ENCODE results near the gene REV1.
A peak's percentile ranks its signal among the peaks of the same experiment; 100 is the strongest.
"Not testable (repeated sequence)": the region's sequence is repeated elsewhere in the genome, so short reads cannot be mapped to it uniquely, and the experiment has no call there.

REV1 gene

DNA sequence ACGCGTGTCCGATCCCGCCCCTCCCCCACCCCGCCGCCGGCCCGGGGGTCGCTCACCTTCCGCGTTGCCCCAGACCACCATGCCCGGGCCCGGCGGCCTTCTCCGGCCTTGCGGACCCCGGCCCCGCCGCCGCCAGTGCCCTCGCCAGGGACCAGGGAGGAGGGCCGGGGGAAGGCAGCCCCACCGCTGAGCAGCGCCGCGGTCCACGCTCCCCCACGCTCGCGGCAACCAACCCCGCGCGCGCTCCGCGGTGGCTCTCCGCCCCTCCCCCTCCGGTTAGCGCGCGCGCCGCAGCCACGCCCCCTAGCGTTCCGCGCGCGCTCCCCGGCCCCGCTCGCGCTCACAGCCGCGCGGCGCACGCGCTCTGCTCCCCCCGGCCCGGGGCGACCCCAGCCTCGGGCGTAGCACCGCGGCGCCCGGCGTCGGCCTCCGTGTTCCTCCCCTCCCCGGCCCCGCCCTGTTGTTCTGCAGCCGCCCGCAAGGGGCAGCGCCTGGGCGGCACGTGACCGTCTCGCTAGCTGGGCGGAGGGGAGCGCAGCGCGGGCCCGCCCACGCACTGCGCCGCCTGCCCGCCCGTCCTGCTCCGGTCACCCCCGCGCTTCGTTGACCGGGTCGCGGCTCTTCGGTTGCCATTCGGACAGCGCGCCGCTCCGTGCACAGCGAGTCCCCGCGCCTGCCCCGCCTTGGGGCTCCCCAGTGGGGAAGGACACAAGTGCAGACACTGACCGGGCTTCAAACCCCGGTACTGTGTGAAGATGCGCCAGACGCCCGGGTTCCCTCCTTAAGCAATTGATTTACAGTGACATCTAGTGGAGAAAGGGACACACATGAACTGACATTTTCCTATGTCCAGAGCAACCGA lies at the start of gene REV1:
REV1 (minus strand) TSS at position 257 of the 862 bp plus-strand sequence. CDS start 25,042 bp downstream, outside the sequence.
- peak; percentile 90 for DNase-seq

DNA sequence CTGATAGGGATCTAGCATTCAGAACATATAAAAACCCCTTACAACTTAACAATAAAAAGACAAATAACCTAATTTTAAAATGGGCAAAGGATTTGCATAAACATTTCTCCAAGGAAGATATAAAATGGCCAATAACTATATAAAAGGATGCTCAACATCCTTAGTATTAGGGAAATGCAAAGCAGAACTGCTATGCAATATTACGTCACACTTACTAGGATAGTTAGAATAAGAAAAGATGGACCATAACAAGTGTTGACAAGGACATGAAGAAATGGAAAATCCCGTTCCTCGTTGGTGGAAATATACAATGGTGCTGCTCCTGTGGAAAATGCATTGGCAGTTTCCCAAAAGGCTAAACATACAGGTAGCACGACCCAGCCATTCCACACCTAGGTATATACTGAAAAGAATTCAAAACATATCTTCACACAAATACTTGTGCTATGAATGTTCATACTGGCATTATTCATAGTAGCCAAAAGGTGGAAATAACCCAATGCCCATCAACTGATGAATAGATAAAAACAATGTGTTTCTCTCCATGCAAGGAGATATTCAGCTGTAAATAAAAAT lies 48.2 kb upstream of the REV1 start:
- DNase-seq, result no peak

DNA sequence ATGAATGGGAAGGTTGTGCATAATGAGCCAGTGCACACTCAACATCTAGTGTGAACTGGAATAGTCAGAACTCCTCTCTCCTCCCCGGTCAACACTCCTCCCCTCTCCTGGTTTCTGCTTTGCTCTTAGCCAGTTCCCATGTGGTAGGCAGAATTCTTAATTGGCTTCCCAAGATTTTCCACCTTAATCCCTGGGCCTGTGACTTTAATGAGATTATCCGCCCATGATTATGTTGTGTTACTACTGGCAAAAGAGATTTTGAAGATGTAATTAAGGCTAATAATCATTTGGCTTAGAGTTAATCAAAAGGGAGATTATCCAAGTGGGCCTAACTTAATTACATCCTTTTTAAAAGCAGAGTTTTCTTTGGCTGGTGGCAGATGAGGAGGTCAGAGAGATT lies 34.2 kb upstream of the REV1 start:
- no peak for DNase-seq

DNA sequence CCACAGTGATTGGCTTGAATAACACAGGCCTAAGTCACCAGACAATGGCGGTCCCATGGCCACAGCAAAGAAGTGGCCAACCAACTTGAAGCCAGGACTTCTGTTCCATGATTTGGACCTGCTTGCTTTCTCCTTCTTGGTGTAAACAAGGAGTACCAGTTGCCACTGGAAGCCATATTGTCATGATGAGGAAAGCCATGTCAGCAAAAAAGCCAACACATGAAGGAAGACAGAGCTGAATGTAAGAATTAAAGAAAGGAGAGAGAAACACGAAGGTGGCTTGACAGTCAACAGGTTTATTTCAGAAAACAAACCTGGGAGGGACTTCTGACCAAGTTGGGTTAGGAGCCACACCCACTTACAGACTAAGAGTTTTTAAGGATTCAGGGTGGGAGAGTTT lies 32.3 kb upstream of the REV1 start:
- no peak for DNase-seq

DNA sequence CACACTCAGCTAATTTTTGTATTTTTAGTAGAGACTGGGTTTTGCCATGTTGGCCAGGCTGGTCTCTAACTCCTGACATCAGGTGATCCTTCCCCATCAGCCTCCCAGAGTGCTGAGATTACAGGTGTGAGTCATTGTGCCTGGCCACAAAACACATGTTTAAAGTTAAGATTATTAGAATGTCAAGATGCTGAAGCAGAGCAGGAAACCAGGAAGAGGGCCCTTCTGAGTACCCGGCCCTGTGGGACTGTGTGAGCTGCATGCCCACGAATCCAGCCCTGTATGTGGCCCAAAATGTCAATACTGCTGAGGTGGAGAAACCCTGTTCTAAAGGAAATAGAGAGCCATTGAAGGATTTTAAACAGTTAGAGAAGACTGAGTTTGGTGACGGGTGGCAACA lies 31.0 kb upstream of the REV1 start:
- no peak for DNase-seq

DNA sequence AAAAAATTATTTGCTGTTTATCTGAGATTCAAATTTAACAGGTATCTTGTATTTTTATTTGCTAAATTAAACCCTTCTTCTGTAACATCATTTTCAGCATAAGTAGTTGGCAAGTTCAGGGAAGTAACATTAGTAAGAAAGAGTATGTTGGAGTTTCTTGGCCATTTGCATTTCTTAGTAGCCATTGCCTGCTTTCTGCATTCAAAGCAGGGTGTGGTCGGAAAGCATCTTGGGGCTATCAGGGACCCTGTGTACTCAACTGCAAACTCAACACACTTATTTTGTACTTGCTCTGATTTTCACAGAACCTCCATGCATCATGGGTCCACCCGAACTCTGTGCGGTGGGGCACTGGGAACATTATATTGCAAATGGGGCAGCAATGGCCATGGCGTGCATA lies 30.4 kb upstream of the REV1 start:
- no peak for DNase-seq

DNA sequence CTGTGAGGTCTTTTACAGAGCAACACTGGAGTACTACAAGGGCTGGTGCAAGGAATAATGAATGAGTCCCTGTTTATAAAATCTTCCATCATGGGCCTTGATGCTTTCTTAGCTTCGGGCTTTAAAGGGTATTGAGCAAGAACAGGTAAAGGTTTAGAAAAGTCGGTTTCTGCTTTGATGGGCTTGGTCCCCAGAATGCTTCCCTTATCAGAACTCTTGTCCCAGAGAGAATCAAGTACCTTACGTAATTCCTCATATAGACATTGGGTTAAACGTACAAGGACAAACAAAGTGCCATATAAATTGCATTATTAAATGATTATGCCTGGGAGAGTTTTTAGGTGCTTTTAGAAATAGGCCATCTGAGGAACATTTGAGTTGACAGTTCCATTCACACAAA lies 24.5 kb upstream of the REV1 start:
- DNase-seq, result no peak

DNA sequence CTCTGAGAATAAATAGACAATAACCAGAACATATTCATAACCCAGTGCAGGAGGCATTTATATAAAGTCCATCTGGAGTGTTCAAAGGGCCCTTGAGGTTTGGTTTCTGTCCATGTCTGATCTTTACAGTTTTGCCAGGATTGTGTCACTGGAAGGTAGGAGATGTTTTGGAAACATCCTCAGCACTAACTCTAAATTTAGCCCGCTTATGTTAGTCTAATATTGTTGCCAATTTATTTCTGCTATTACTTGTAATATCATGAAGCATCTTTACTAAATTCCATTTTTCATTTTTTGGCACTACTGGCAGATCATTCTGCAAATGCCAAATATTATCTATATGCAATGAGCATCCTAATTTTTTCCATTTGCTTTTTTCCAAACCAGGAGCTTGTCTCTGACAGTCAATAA lies 22.4 kb upstream of the REV1 start:
- no peak for DNase-seq

DNA sequence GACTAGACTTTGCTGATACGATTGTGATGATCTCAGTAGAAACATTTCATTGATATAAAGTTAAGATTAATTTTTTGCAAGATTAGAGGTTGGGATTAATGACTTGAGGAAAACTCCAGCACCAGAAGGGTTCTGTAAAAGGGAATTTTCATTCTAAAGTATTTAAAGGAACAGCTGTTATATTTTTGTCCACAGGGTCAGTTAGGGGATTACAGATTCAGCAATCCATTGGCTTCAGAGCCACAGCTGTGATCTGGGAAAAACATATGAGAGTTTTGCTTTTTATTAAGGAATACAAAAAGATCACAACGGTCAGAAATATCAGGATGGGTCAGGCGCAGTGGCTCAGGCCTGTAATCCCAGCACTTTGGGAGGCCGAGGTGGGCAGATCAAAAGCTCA lies 19.6 kb upstream of the REV1 start:
- DNase-seq, result no peak

DNA sequence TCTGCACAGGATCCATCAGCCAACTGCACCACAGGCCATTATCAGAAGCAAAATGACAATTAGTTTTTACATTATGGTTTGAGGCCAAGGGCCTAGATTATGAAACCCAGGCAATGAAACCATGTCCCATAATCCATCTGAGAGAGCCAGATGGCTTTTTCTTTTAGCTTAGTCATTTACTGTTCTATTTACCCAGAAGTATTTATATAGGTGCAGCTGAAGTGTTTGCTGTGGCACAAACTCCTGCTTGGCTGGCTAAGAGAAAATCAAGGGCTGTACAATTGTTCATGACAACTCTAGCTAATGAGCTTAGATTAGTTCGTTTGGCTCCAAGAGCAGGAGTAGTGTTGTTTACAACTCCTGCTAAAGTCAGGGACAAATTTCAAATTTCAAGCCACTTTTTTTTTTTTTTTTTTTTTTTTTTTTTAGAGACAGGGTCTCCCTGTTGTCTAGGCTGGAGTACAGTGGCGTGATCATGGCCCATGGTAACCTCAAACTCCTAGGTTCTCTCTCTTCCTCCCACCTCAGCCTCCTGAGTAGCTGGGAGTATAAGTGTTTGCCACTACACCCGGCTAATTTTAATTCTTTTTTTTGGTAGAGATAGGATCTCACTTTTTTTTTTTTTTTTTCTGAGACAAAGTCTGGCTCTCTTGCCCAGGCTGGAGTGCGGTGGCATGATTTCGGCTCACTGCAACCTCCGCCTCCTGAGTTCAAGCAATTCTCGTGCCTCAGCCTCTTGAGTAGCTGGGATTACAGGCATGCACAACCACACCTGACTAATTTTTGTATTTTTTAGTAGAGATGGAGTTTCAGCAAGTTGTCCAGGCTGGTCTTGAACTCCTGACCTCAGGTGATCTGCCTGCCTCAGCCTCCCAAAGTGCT lies 18.4 kb upstream of the REV1 start:
- peak; percentile 94 for DNase-seq

DNA sequence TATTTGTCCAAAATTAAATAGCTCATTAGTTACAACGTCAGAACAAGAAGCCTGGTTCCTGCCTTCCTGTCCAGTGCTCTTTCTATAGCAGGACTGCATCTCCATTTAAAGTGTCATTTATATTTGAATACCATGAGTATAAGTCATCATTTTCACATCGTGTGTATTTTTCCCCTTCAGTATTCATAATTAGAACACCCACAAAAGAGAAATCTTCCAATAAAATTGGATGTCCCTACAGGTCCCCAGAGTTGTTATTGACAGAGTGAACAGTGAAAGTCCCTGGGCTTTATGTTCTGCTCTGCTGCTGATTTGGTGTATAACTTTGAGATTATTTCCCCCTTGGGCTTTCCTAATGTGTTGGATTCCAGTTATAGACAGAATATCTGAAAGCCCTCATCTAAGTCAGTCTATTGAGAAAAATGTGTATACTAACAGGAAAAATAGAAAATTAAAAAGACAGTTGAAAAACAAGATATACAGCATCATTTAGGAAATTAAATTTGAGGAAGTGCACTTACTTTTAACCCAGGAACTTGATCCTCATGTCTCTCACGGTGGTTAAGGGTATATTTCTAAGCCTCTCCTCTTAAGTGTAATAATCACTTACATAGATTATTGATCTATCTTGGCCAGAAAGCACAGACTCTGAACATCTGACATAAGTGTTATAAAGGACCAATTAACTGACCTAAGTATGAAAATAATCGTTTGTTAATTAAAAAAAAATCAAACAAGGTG lies 15.2 kb upstream of the REV1 start:
- no peak for DNase-seq

DNA sequence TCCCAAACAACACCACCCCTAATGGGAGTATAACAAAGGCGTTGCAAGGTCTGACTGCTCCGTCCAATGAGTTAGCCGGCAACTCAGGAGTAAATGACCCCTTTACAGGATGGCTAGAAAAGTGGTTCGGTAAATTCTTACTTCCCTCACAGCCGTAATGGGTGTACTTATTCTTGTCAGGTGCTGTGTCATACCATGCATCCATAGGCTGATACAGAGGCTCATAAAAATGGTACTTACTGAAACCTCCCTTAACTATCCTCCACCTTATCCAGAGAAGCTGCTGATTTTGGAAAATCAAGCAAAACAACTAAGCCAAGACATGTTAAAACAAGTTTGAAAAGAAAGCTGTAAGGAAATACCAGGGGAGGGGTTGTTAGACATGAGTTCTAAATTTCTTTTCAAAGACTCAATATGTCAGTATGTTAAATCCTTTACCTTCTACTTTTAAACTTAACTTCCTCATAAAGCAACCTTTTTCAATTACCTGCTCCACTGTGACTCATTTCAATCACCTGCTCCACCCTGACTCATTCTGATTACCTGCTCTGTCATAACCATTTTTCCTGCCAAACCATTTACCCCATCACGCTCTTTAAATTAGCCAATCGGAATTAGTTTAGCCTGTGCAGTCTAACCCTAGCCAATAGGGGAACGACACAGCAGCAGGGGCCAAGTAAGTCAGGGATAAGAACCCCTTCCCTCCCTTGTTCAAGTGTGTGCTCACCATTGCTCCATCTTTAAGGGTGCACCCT lies 14.0 kb upstream of the REV1 start:
- not testable (repeated sequence) for DNase-seq

DNA sequence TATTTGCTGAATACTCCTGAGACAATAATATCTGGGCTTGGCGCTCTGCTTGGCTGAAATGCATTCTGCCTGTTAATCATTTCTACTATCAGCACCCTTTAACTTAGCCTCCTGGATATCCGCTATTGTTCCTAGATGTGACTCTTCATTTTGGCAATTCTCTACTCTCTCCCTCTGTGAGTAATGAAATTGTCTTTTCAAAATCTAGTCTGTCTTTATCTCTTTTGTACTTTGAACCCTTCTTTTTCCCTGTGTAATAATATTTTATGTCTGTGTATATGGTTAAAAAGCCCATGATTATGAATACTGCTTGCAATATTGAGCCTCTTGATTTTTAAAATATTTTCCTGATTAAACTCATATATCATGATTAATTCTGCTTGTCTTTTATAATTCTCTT lies 6.2 kb upstream of the REV1 start:
- no peak for DNase-seq

DNA sequence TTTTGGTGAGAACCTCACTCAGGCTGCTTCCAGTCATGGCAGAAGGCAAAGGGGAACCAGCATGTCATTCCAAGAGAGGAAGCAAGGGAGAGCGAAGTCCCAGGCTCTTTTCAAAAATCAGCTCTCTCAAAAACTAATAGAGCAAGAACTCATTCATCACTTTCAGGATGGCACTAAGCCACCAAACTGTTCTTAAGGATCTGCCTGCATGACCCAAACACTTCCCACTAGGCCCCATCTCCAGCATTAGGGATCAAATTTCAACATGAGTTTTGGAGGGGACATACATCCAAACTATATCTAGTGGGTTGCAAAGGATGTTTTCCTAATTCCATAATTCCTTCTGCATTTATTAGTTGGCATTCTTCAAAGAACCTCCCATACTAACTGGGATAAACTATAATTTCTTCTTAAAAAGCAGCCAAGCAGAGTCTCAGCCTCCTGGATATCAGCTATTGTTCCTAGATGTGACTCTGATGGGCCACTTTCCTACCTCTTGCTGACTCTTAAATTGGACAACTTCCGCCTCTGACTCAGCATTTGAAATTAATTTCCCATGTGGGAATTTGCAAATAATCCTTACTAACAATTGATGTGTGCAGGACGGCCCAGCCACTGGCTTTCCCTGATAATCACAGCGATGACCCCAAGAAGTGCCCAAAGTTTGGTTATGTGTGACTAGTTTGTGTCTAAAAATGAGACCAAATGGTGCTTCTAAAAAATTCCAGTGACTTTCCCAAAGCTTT lies 5.5 kb upstream of the REV1 start:
- DNase-seq, result no peak

DNA sequence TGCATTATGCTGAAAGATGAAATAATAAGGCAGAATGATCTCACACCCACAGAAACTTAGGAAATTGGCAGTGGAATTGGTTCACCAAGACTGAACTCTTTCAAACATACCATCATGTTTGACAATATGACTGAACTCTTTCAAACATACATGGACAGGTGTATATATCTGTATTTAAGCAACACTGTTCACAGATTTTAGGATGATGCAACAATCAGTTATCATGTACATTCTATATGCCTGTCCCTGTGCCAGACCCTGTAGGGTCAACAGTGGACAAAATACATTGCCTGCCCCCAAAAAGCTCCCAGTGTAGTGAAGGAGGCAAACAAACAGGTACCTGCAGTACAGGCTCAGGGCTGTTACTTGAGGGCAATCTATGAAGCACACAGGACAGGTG lies 2.9 kb upstream of the REV1 start:
- no peak for DNase-seq

DNA sequence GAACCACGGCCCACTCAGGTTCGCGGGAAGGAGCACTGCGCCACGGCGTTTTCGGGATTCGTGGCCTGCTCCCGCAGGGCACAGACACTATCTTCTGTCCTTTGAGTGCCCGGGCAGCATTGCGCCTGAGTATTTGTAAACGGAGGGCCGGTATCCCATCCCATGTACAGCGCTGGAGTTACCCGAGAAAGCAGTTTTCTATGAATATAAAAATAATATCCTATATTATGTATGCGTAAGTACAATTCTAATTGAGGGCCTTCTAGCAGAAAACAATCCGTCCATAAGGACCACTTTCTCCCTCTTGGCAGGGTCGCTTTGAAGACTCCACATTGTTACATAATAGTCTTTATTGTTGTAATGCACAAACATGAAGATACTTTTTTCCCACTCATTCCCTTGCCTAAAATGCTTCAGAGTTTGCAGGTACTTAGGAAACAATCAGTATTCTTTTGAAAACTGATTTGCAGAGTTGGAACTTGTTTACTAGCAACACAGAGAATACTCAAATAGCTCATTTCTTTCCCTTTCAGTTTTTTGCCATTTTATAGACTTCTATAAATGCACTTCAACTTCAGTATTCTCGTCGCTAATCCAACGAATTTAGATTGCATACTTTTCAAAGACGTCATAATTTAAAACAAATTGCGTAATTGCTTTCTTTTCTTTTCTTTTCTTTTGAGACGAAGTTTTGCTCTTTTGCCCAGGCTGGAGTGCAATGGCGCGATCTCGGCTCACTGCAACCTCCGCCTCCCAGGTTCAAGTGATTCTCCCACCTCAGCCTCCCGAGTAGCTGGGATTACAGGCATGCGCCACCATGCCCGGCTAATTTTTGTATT lies 1.0 kb upstream of the REV1 start:
- DNase-seq, result no peak

DNA sequence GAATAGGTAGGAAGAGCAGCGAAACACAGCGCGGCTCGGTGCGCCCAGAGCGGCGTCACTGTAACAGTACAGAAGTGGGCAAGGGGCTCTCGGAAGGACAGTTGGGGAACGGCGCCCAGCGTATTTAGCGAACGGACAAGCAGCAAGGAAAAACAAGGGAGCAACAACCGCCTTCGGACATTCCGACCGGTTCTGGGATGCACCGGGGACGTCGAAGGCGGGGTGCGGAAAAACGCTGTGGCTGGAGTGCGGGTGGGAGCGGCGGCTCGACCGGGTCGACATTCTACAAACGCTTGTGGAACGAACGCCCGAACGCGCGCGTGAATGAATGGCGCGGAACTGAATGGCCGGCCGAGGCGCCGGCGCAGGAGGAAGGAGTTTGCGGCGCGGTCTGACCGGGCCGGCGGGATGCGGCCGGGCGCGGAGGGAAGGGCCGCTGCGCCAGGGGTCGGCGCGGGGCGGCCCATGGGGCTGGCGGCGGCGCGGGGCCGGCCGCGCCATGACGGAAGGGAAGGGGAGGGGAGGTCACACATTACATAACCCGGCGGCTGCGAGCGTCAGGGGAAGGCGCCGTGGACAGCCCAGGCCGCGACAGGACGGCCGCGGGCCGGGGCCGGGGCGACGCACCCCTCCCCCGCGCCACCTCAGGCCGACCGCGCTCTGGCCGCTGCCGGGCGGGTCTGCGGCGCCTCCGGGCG lies 605 bp downstream of the REV1 start:
- no peak for DNase-seq

DNA sequence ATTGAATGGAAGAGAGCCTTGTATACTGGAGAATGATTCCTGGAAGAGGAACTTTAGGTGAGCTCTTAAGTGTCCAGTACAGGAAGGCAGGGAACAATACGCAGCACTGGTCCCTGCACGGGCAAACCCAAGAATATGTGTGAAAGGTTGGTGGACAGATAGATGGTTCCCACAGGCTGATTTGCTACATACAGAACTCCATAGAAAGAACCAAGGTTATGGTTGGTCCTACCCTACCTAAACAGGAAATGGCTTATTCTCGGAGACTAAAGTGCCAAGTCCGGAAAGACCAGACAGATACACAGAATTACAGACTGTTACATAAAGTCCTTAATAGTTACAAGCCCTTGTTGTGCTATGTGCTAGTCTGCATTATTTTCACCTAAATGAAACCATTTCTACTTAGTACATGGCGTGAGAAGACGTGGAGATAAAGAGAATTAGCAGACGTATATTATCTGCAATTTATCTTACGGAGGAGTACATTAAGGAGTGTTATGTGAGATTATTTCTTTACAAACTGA lies 1.2 kb downstream of the REV1 start:
- DNase-seq, result peak; percentile 37

DNA sequence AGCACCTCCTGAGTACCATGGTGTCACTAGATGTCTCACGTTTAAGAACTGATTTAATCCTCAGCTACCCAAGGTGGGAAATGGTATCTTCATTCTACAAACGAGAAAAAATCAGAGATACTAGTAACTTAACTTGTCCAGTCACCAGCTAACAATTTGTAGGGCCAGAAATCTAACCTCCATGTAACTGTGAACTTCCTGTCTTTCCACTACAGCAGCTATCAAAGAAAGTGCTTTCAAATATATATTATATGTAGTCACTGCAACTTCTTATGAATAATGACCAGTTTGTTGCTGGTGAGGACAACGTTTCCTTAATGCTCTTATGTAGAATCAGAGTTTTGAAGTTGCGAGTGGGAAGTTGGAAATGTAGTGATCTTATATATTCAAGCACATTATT lies 1.9 kb downstream of the REV1 start:
- no peak for DNase-seq

DNA sequence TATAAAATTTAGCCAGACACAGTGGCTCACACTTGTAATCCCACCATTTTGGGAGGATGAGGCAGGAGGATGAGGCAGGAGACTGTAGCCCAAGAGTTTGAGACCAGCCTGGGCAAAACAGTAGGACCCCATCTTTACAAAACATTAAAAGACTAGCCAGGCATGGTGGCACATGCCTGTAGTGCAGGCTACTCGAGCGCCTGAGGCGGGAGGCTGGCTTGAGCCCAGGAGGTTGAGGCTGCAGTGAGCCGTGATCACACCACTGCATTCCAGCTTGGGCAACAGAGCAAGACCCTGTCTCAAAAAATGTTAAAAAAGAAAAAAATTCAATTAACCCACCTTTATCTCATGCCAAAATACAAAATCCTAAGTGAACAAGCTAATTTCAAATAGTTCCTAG lies 4.0 kb downstream of the REV1 start:
- DNase-seq, result no peak

All from NCI-H2029 (cell line).